Measurements from ENCODE around the gene CAT. TPM values are rescaled to one million over a fixed set of nuclear protein-coding genes. Genes with fewer than 3 reads are reported as not detected.
"Not testable (repeated sequence)": the region's sequence is repeated elsewhere in the genome, so short reads cannot be mapped to it uniquely, and the experiment has no call there.

Gene CAT
- total RNA-seq, 1 donor from 2014 or later, result 82.6 TPM

GRCh38 chr11:34419158-34419557 is 19.6 kb upstream of the CAT start:
- no peak for ATAC-seq
- intact Hi-C loops (cut with DNase I), result no loop called here
- DNase-seq (ENCODE audit: low spot score), result no peak

GRCh38 chr11:34423300-34423699 is 15.4 kb upstream of the CAT start:
- intact Hi-C loops (cut with DNase I), result no loop called here
- ATAC-seq, result no peak
- no peak for DNase-seq (ENCODE audit: low spot score)

- ATAC-seq; DNase-seq (ENCODE audit: low spot score); intact Hi-C loops (cut with DNase I): not testable (repeated sequence)
Observed at GRCh38 chr11:34424826-34425225, 13.9 kb upstream of the CAT start.

GRCh38 chr11:34425360-34425759 is 13.4 kb upstream of the CAT start:
- no peak for ATAC-seq
- DNase-seq (ENCODE audit: low spot score), result no peak

GRCh38 chr11:34425867-34426266 is 12.9 kb upstream of the CAT start:
- DNase-seq (ENCODE audit: low spot score) (no peak), ATAC-seq (peak; percentile 41)
- intact Hi-C loops (cut with DNase I), result no loop called here

More at GRCh38 chr11:34425360-34425759, 13.4 kb upstream of the CAT start:
- intact Hi-C loops (cut with DNase I), result no loop called here

GRCh38 chr11:34426766-34427185 is 12.0 kb upstream of the CAT start:
- ATAC-seq (peak; percentile 95), DNase-seq (ENCODE audit: low spot score) (no peak)
- intact Hi-C loops (cut with DNase I), result no loop called here

GRCh38 chr11:34427186-34427805 is 11.4 kb upstream of the CAT start:
- DNase-seq (ENCODE audit: low spot score) (no peak), ATAC-seq (peak; percentile 80)
- intact Hi-C loops (cut with DNase I), result no loop called here

GRCh38 chr11:34431979-34432378 is 6.8 kb upstream of the CAT start:
- intact Hi-C loops (cut with DNase I), result no loop called here
- DNase-seq (ENCODE audit: low spot score) (no peak), ATAC-seq (no peak)

- intact Hi-C loops (cut with DNase I), result no loop called here
- ATAC-seq, result peak; percentile 13
- no peak for DNase-seq (ENCODE audit: low spot score)
Observed at GRCh38 chr11:34432822-34433221, 5.9 kb upstream of the CAT start.

GRCh38 chr11:34433899-34434298 is 4.8 kb upstream of the CAT start:
- ATAC-seq (no peak), DNase-seq (ENCODE audit: low spot score) (no peak)
- intact Hi-C loops (cut with DNase I), result no loop called here

GRCh38 chr11:34437224-34438125 is 1.3 kb upstream of the CAT start:
- ATAC-seq (no peak), DNase-seq (ENCODE audit: low spot score) (no peak)
- intact Hi-C loops (cut with DNase I), result no loop called here

GRCh38 chr11:34439610-34440198 is 970 bp downstream of the CAT start:
- intact Hi-C loops (cut with DNase I), result no loop called here
- DNase-seq (ENCODE audit: low spot score) (no peak), ATAC-seq (no peak)

- DNase-seq (ENCODE audit: low spot score) (no peak), ATAC-seq (no peak)
- intact Hi-C loops (cut with DNase I), result no loop called here
Observed at GRCh38 chr11:34441814-34442213, 3.1 kb downstream of the CAT start.

- ATAC-seq, result no peak
- intact Hi-C loops (cut with DNase I), result no loop called here
- DNase-seq (ENCODE audit: low spot score), result no peak
Observed at GRCh38 chr11:34443136-34443535, 4.4 kb downstream of the CAT start.

GRCh38 chr11:34444428-34444827 is 5.7 kb downstream of the CAT start:
- ATAC-seq (no peak), DNase-seq (ENCODE audit: low spot score) (no peak)
- intact Hi-C loops (cut with DNase I), result no loop called here

- DNase-seq (ENCODE audit: low spot score) (no peak), ATAC-seq (no peak)
- intact Hi-C loops (cut with DNase I), result no loop called here
Observed at GRCh38 chr11:34445956-34446355, 7.2 kb downstream of the CAT start.

- ATAC-seq (no peak), DNase-seq (ENCODE audit: low spot score) (no peak)
- intact Hi-C loops (cut with DNase I), result no loop called here
Observed at GRCh38 chr11:34446386-34446785, 7.7 kb downstream of the CAT start.

- no peak for ATAC-seq
- no peak for DNase-seq (ENCODE audit: low spot score)
- intact Hi-C loops (cut with DNase I), result no loop called here
Observed at GRCh38 chr11:34447044-34447443, 8.3 kb downstream of the CAT start.

- intact Hi-C loops (cut with DNase I), result no loop called here
- DNase-seq (ENCODE audit: low spot score) (no peak), ATAC-seq (no peak)
Observed at GRCh38 chr11:34448223-34448994, 9.7 kb downstream of the CAT start.

Data from sciatic nerve (tissue), 2 donors.